ENCODE measurements around the gene ADGRA1. TPM values are rescaled to one million over a fixed set of nuclear protein-coding genes. Genes with fewer than 3 reads are reported as not detected.

ADGRA1 gene
- total and polyA plus RNA-seq, 2 of the 8 experiments (the other 6 are each of a cell fraction or from before 2014, with no cell fraction given), result 0.17 to 0.21 TPM

DNA sequence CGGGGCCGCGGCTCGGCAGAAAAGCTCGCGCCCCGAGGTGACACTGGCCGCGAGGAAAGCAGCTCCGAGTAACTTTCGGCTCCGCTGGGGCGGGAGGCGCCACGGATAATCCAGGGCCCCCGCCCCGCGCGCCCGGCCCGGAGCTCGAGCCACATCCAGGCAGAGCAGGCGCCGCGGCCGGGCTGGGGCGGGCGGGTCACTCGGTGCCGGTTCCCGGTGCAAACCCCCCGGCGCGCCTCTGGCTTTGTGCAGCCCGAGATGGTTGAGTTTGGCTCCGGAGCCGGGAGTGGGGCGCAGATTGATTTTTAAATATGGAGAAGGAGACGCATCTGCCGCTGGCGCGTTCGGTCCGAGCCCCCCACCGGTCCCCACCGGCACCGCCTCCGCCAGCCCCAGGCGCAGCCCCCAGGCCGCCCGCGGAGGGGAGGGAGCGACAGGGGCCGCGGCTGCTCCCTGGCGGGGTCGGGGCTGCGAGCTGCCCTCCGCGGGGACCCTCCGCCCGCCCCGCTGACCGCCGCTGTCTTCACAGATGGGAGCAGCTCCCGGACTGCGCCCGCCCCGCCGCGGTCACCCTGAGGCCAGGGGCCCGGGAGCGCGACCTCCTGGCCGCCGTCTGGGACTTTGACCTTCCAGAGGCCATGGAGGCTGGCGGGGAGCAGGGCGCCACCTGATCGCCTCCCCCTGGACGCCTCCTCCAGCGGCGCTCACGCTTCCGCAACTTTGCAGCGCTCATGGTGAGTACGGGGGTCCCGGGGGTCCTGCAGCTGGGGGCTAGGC is 643 bp downstream of the ADGRA1 start:
- no peaks in the 10 kb centered on the region for H3K79me1 ChIP-seq (ENCODE audit: low read depth, low read length)
- no peak overlapping the region for H2BK5ac ChIP-seq (ENCODE audit: low read depth, low read length)
- peaks cover 26 to 46% (median 43%) of the 10 kb centered on the region in 4 experiments for H3K27me3 ChIP-seq (replicated peaks in 1 of 4; ENCODE audit: control insufficient read depth in 3 of 4, extremely low read depth in 1 of 4, insufficient read depth in 3 of 4, low read length in 3 of 4)
- H4K5ac ChIP-seq (ENCODE audit: insufficient read length, low read depth, low read length), result no peak overlapping the region
- H4K91ac ChIP-seq (replicated peaks; ENCODE audit: insufficient read length, low read length), result no peak overlapping the region
- H3K9ac ChIP-seq (replicated peaks in 1 of 4; ENCODE audit: extremely low read depth in 1 of 4, low read depth in 3 of 4, low read length in 3 of 4), result no peak overlapping the region
- H3K18ac ChIP-seq (ENCODE audit: extremely low read depth, low read length), result no peak overlapping the region; the same call in 1 of the 2 replicates
- no peak overlapping the region for H2BK20ac ChIP-seq (ENCODE audit: low read length)
- H3K4me3 ChIP-seq (ENCODE audit: extremely low read depth in 1 of 4, insufficient read depth in 2 of 4, low read depth in 3 of 4, low read length in 4 of 4), result peak overlapping the region; percentile 31 to 72 (median 36)
- no peaks in the 10 kb centered on the region for H3K79me2 ChIP-seq (ENCODE audit: control insufficient read depth in 1 of 2, insufficient read depth in 2 of 2, low read length in 2 of 2)
- H3K36me3 ChIP-seq (ENCODE audit: control insufficient read depth in 2 of 4, insufficient read depth in 4 of 4, low read length in 3 of 4), result no peaks in the 10 kb centered on the region
- no peak overlapping the region for H3K23ac ChIP-seq (ENCODE audit: insufficient read length)
- H2AK5ac ChIP-seq (ENCODE audit: low read depth, low read length), result no peak overlapping the region
- peak overlapping the region; percentile 50 to 83 for H3K4me2 ChIP-seq (ENCODE audit: insufficient read depth in 1 of 2, low read depth in 2 of 2, low read length in 2 of 2)
- H4K20me1 ChIP-seq (replicated peaks in 1 of 2; ENCODE audit: control insufficient read depth in 1 of 2, insufficient read depth in 2 of 2, low read length in 2 of 2), result peaks cover 4% of the 10 kb centered on the region in 2 experiments
- no peak overlapping the region for H3K56ac ChIP-seq (replicated peaks; ENCODE audit: insufficient read length, low read depth, low read length)
- peaks cover 9% of the 10 kb centered on the region; the same call in 1 of the 2 replicates for H3K23me2 ChIP-seq (ENCODE audit: low read depth, low read length)
- WGBS, 2 experiments (ENCODE audit: extremely low coverage in 1 of 2, insufficient coverage in 1 of 2, insufficient read length in 1 of 2, insufficient replicate concordance in 2 of 2, low coverage in 1 of 2, low lambda C conversion rate in 2 of 2, missing lambda C conversion rate in 1 of 2), result 15% methylated on average over 24 of the region's 87 CpGs; no CpG with 5 or more reads in 1 of the 2 experiments
- H3K9me3 ChIP-seq (ENCODE audit: insufficient read depth in 2 of 2, low read depth in 1 of 2, low read length in 1 of 2), result no peaks in the 10 kb centered on the region
- ChIA-PET POLR2A (ENCODE audit: partially characterized antibody) (no interaction called here), CTCF (ENCODE audit: partially characterized antibody) (interaction anchor here (0.6 to 2.9 kb wide), 5 partner anchors 9 to 55 kb away, joined by 3 to 13 read pairs (median 4); no protein-coding TSS in a partner anchor)
- H3K4ac ChIP-seq (replicated peaks; ENCODE audit: insufficient read length, low read depth, low read length), result no peak overlapping the region
- no peak overlapping the region for H2BK12ac ChIP-seq (ENCODE audit: low read depth, low read length)
- no peak overlapping the region for H3K27ac ChIP-seq (ENCODE audit: low read depth, low read length)
- H3K14ac ChIP-seq (ENCODE audit: insufficient read length), result no peak overlapping the region
- H2BK15ac ChIP-seq (ENCODE audit: low read length), result no peak overlapping the region
- H2AFZ ChIP-seq (ENCODE audit: low read length), result no peak overlapping the region
- H3K4me1 ChIP-seq (replicated peaks in 1 of 4; ENCODE audit: control insufficient read depth in 3 of 4, insufficient read depth in 4 of 4, low read length in 3 of 4), result no peaks in the 10 kb centered on the region; a peak in 3 of 7 replicates
- FAIRE-seq, result no peak
- DNase-seq (ENCODE audit: low read depth in 1 of 2, low spot score in 2 of 2), result no peak
- no peak overlapping the region for H2BK120ac ChIP-seq (replicated peaks; ENCODE audit: low read depth, low read length)
- no peak overlapping the region; the same call in 1 of the 2 replicates for H4K8ac ChIP-seq (ENCODE audit: extremely low read depth, insufficient read depth, low read length)
- TF ChIP-seq EP300 (IDR thresholded peaks at IDR 0.05; ENCODE audit: borderline replicate concordance in 1 of 2, low read depth in 2 of 2, low read length in 2 of 2), result no peak
- TF ChIP-seq SAP30 (IDR thresholded peaks at IDR 0.05; ENCODE audit: insufficient read depth, insufficient replicate concordance, low read length), result no peak
- no peak for TF ChIP-seq CTBP2 (IDR thresholded peaks at IDR 0.05; ENCODE audit: borderline replicate concordance, insufficient read depth, insufficient read length, low read length)
- TF ChIP-seq NRF1 (IDR thresholded peaks at IDR 0.05; ENCODE audit: low read depth, low read length), result no peak
- TF ChIP-seq ASH2L (IDR thresholded peaks at IDR 0.05; ENCODE audit: low read length), result peak; percentile 49
- TF ChIP-seq, protein P1, sequence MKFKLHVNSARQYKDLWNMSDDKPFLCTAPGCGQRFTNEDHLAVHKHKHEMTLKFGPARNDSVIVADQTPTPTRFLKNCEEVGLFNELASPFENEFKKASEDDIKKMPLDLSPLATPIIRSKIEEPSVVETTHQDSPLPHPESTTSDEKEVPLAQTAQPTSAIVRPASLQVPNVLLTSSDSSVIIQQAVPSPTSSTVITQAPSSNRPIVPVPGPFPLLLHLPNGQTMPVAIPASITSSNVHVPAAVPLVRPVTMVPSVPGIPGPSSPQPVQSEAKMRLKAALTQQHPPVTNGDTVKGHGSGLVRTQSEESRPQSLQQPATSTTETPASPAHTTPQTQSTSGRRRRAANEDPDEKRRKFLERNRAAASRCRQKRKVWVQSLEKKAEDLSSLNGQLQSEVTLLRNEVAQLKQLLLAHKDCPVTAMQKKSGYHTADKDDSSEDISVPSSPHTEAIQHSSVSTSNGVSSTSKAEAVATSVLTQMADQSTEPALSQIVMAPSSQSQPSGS (IDR thresholded peaks at IDR 0.05; ENCODE audit: low read length), result no peak
- TF ChIP-seq EZH2 (IDR thresholded peaks at IDR 0.05; ENCODE audit: low read depth, low read length, severe bottlenecking), result peak; percentile 40
- TF ChIP-seq SUZ12 (IDR thresholded peaks at IDR 0.05; ENCODE audit: low read length), result peak; percentile 81
- TF ChIP-seq KDM4A (IDR thresholded peaks at IDR 0.05; ENCODE audit: low read depth, low read length, severe bottlenecking), result peak; percentile 47
